HCT116 (cell line): Measurements from ENCODE around the gene JPH3. TPM values are rescaled to one million over a fixed set of nuclear protein-coding genes. Genes with fewer than 3 reads are reported as not detected.

Experiments used
- ATAC-seq: fragments of 200-7000 bp; cut with Tn5 transposase; 2 replicates; pipeline ENCODE4 v1.9.1; 2020; ENCODE audit warnings: mild to moderate bottlenecking, moderate library complexity
- BruUV-seq: library from RNA; stranded (reverse); fragments of 400-500 nt; replicated peaks from 2 replicates; lab custom pipeline; 2021; lab: Mats Ljungman, UMichigan
- CTCF ChIA-PET: fragments of 300-600 bp; sonication (Branson Sonifier 250); formaldehyde crosslinking; loops from one replicate; lab custom pipeline; 2021; ENCODE audit warnings: antibody characterized with exemption; lab: Charles Lee
- POLR2A ChIA-PET: fragments of 300-600, 350-600 bp; sonication (Branson Sonifier 250); formaldehyde crosslinking; loops from one replicate; lab custom pipeline; 2021; ENCODE audit warnings: antibody characterized with exemption; lab: Charles Lee
- RAD21 ChIA-PET, 2 experiments: fragments of 300-600 bp; sonication (Branson Sonifier 250); formaldehyde crosslinking; loops; one replicate each; lab custom pipeline; 2023; ENCODE audit warnings: low total read pairs in 2 of 2; ENCODE audit not compliant: uncharacterized antibody in 2 of 2, unreplicated experiment in 2 of 2, low non-redundant PET in 1 of 2; lab: Charles Lee
- DNase-seq: peaks from one replicate; pipeline ENCODE4 v3.0.0-alpha.2; 2010; ENCODE audit warnings: low read depth, low spot score
- H2AFZ ChIP-seq: fragments of 200-600 bp; shearing (Covaris generic), sonication (generic); 2 replicates; pipeline ENCODE4 v1.6.1; 2017; ENCODE audit warnings: low read depth, mixed run types, mixed read lengths, antibody characterized with exemption, low read length; ENCODE audit not compliant: poor library complexity, severe bottlenecking
- H3K27ac ChIP-seq: 2 replicates; pipeline ENCODE4 v1.5.1; 2012; ENCODE audit warnings: low read depth, low read length
- H3K27me3 ChIP-seq: fragments of 200-600 bp; sonication (generic); 2 replicates; pipeline ENCODE4 v1.6.1; 2016; ENCODE audit warnings: mixed run types, low read length, mixed read lengths; ENCODE audit not compliant: insufficient read depth
- H3K36me3 ChIP-seq, 2 experiments: fragments of 200-500 bp in 1 of 2; fragments of 200-600 bp in 1 of 2; sonication (Bioruptor generic) in 1 of 2; sonication (generic) in 1 of 2; 2 replicates each; pipeline versions ENCODE4 v1.5.1 to v1.6.1; 2014 to 2016; ENCODE audit warnings: low read length in 2 of 2, inconsistent platforms in 1 of 2, mixed read lengths in 1 of 2, mixed run types in 1 of 2; ENCODE audit not compliant: insufficient read depth in 2 of 2, control insufficient read depth in 1 of 2
- H3K4me1 ChIP-seq, 2 experiments: fragments of 200-600 bp in 1 of 2; sonication (generic) in 1 of 2; 2 replicates each; pipeline versions ENCODE4 v1.5.1 to v1.6.1; 2012 to 2017; ENCODE audit warnings: low read length in 2 of 2, inconsistent platforms in 1 of 2, mild to moderate bottlenecking in 1 of 2, mixed read lengths in 1 of 2, mixed run types in 1 of 2, moderate library complexity in 1 of 2; ENCODE audit not compliant: insufficient read depth in 2 of 2, control insufficient read depth in 1 of 2
- H3K4me2 ChIP-seq: fragments of 200-600 bp; sonication (generic); 2 replicates; pipeline ENCODE4 v1.6.1; 2017; ENCODE audit warnings: mixed run types, low read length, mixed read lengths
- H3K4me3 ChIP-seq, 2 experiments: fragments of 200-600 bp in 1 of 2; sonication (generic) in 1 of 2; replicated peaks in 1 of 2; 2 replicates each; pipeline ENCODE4 v1.5.1; 2011 to 2016; ENCODE audit warnings: low read length in 2 of 2, control low read depth in 1 of 2, low read depth in 1 of 2, mild to moderate bottlenecking in 1 of 2, mixed read lengths in 1 of 2, mixed run types in 1 of 2
- H3K79me2 ChIP-seq: fragments of 200-600 bp; sonication (generic); 2 replicates; pipeline ENCODE4 v1.6.1; 2017; ENCODE audit warnings: mild to moderate bottlenecking, mixed run types, low read length, moderate library complexity, mixed read lengths; ENCODE audit not compliant: insufficient read depth
- H3K9ac ChIP-seq: fragments of 200-600 bp; sonication (generic); 2 replicates; pipeline ENCODE4 v1.6.1; 2016; ENCODE audit warnings: low read length, mixed read lengths
- H3K9me2 ChIP-seq: fragments of 200-600 bp; sonication (generic), shearing (Covaris generic); 2 replicates; pipeline ENCODE4 v1.6.1; 2017; ENCODE audit warnings: mixed run types, mild to moderate bottlenecking, moderate library complexity; ENCODE audit not compliant: insufficient read depth
- H3K9me3 ChIP-seq, 2 experiments: fragments of 200-500 bp in 1 of 2; fragments of 200-600 bp in 1 of 2; sonication (Bioruptor generic) in 1 of 2; sonication (generic) in 1 of 2; 2 replicates each; pipeline ENCODE4 v1.6.1; 2014 to 2017; ENCODE audit warnings: low read length in 2 of 2, mixed read lengths in 2 of 2, inconsistent platforms in 1 of 2, low read depth in 1 of 2, mild to moderate bottlenecking in 1 of 2, mixed run types in 1 of 2, moderate library complexity in 1 of 2; ENCODE audit not compliant: control insufficient read depth in 1 of 2, insufficient read depth in 1 of 2
- H4K20me1 ChIP-seq: fragments of 200-600 bp; sonication (generic), shearing (Covaris generic); 2 replicates; pipeline ENCODE4 v1.6.1; 2017; ENCODE audit warnings: mixed run types, mild to moderate bottlenecking, moderate library complexity; ENCODE audit not compliant: insufficient read depth
- CBX3 ChIP-seq: IDR thresholded peaks from 2 replicates; pipeline ENCODE4 v1.6.1; 2012; ENCODE audit warnings: low read depth
- EGR1 ChIP-seq: IDR thresholded peaks from 2 replicates; pipeline ENCODE4 v1.6.1; 2012; ENCODE audit warnings: low read depth
- EZH2 ChIP-seq: fragments of 200-600 bp; sonication (generic); IDR thresholded peaks from 2 replicates; pipeline ENCODE4 v1.6.1; 2017; ENCODE audit warnings: antibody characterized with exemption, mixed run types
- EZH2phosphoT487 ChIP-seq: fragments of 200-600 bp; IDR thresholded peaks from 2 replicates; pipeline ENCODE4 v1.6.1; 2018; ENCODE audit warnings: antibody characterized with exemption, borderline replicate concordance
- JUND ChIP-seq: IDR thresholded peaks from 2 replicates; pipeline ENCODE4 v1.6.1; 2012
- POLR2A ChIP-seq: IDR thresholded peaks from 2 replicates; pipeline ENCODE4 v1.7.0; 2011; ENCODE audit warnings: borderline replicate concordance; ENCODE audit not compliant: insufficient read depth, insufficient read length; ENCODE audit errors: extremely low read depth
- SIN3A ChIP-seq: IDR thresholded peaks from 2 replicates; pipeline ENCODE4 v1.6.1; 2012; ENCODE audit warnings: low read depth
- YY1 ChIP-seq: IDR thresholded peaks from 2 replicates; pipeline ENCODE4 v1.6.1; 2011; ENCODE audit warnings: low read length, low read depth, moderate library complexity, mild to moderate bottlenecking; ENCODE audit not compliant: insufficient replicate concordance; ENCODE audit errors: extremely low read depth
- ZBTB33 ChIP-seq: IDR thresholded peaks from 2 replicates; pipeline ENCODE4 v1.6.1; 2011; ENCODE audit warnings: mild to moderate bottlenecking, low read length, moderate library complexity; ENCODE audit not compliant: insufficient replicate concordance; ENCODE audit errors: extremely low read depth
- intact Hi-C: fragments of 100-400 bp; cut with micrococcal nuclease; formaldehyde crosslinking; loops from 2 replicates; pipeline ENCODE4 v1.10.0; 2022
- total RNA-seq: library from RNA; stranded (reverse); gene quantifications from one replicate; pipeline ENCODE4 v1.2.1, GENCODE V29; 2021; ENCODE audit not compliant: unreplicated experiment
- TF ChIP-seq, protein P1 (sequence below): IDR thresholded peaks from 2 replicates; pipeline ENCODE4 v1.6.1; 2012

JPH3 gene
- total RNA-seq, 1 experiment from 2014 or later = 0.10 TPM

GRCh38 chr16:87601401-87601981 lies 817 bp upstream of the JPH3 start:
- ChIA-PET CTCF (no interaction called here), POLR2A (no interaction called here), RAD21 (no interaction called here)
- DNase-seq (no peak), ATAC-seq (no peak; the same call in 1 of the 2 replicates)
- Histone ChIP-seq H4K20me1 (no peaks in the 10 kb centered on the region), H3K79me2 (no peaks in the 10 kb centered on the region), H3K4me1 (no peaks in the 10 kb centered on the region), H3K4me2 (no peak overlapping the region), H3K27ac (no peak overlapping the region), H3K4me3 (no peak overlapping the region), H3K9ac (no peak overlapping the region), H2AFZ (no peak overlapping the region), H3K9me2 (no peaks in the 10 kb centered on the region), H3K9me3 (no peaks in the 10 kb centered on the region), H3K36me3 (no peaks in the 10 kb centered on the region), H3K27me3 (peaks cover 62% of the 10 kb centered on the region)
- no TSS peak for BruUV-seq
- intact Hi-C loops = no loop called here
- TF ChIP-seq EZH2phosphoT487 = no peak
- TF ChIP-seq, protein P1, sequence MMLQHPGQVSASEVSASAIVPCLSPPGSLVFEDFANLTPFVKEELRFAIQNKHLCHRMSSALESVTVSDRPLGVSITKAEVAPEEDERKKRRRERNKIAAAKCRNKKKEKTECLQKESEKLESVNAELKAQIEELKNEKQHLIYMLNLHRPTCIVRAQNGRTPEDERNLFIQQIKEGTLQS = no peak
- TF ChIP-seq POLR2A = no peak
- no peak for TF ChIP-seq SIN3A
- TF ChIP-seq CBX3 = no peak
- no peak for TF ChIP-seq YY1
- no peak for TF ChIP-seq JUND
- no peak for TF ChIP-seq EZH2
- TF ChIP-seq EGR1 = no peak
- no peak for TF ChIP-seq ZBTB33
